GM13976 (cell line): Measurements from ENCODE around the gene ZNF425.
"Not testable (repeated sequence)": the region's sequence is repeated elsewhere in the genome, so short reads cannot be mapped to it uniquely, and the experiment has no call there.

Experiments
- DNase-seq: peaks from one replicate; pipeline ENCODE4 v3.0.0; 2012; ENCODE audit warnings: low spot score
- CTCF ChIP-seq: IDR thresholded peaks from 2 replicates; pipeline ENCODE4 v1.5.1; 2012; ENCODE audit warnings: borderline replicate concordance, mild to moderate bottlenecking; ENCODE audit not compliant: insufficient read depth; ENCODE audit errors: extremely low read depth, missing control alignments, control extremely low read depth
- in situ Hi-C: fragments of 300-500 bp; cut with MboI; formaldehyde crosslinking; loops from one replicate; pipeline ENCODE4 v1.12.0; 2022; ENCODE audit warnings: low sequenced_read_pairs, mixed read lengths, inconsistent platforms; ENCODE audit not compliant: unreplicated experiment

The ZNF425 gene

GRCh38 chr7:149093228-149093627, 32.9 kb downstream of the ZNF425 start:
- in situ Hi-C loops, result no loop called here
- no peak for TF ChIP-seq CTCF
- DNase-seq, result peak; percentile 42

- DNase-seq, in situ Hi-C loops: not testable (repeated sequence)
These were observed 33.9 kb downstream of the ZNF425 start for GRCh38 chr7:149092244-149092643.

- peak; percentile 95 for DNase-seq
- peak; percentile 91 for TF ChIP-seq CTCF
- in situ Hi-C loops, result no loop called here
These were observed 35.5 kb downstream of the ZNF425 start, which contains the start of gene ZNF786 for GRCh38 chr7:149090397-149091195. TSS of gene ZNF786 (minus strand) at chr7:149090718. CDS start at chr7:149090640, 78 bp downstream.

GRCh38 chr7:149087376-149087775, 38.7 kb downstream of the ZNF425 start:
- DNase-seq, result no peak
- no peak for TF ChIP-seq CTCF
- in situ Hi-C loops, result no loop called here

GRCh38 chr7:149085866-149086265, 40.3 kb downstream of the ZNF425 start:
- in situ Hi-C loops, result no loop called here
- DNase-seq, result no peak
- no peak for TF ChIP-seq CTCF

GRCh38 chr7:149084407-149084806, 41.7 kb downstream of the ZNF425 start:
- no peak for TF ChIP-seq CTCF
- no peak for DNase-seq

GRCh38 chr7:149081914-149082313, 44.2 kb downstream of the ZNF425 start:
- in situ Hi-C loops, result no loop called here
- no peak for DNase-seq
- no peak for TF ChIP-seq CTCF

More at GRCh38 chr7:149084407-149084806, 41.7 kb downstream of the ZNF425 start:
- in situ Hi-C loops, result no loop called here
